OCI-LY1 (cell line): ENCODE results near the gene POLK.

Source experiments
- CTCF ChIP-seq: fragments of 200-600 bp; sonication (generic), shearing (Covaris generic); IDR thresholded peaks from 2 replicates; pipeline ENCODE4 v1.5.1; 2017; ENCODE audit warnings: mild to moderate bottlenecking, antibody characterized with exemption, low read length, moderate library complexity, mixed read lengths
- EZH2 ChIP-seq: fragments of 200-600 bp; sonication (generic), shearing (Covaris generic); IDR thresholded peaks from 2 replicates; pipeline ENCODE4 v1.8.0; 2017; ENCODE audit warnings: borderline replicate concordance, mixed run types, mild to moderate bottlenecking, antibody characterized with exemption, low read length, moderate library complexity, mixed read lengths

- TF ChIP-seq CTCF, result no peak
- no peak for TF ChIP-seq EZH2
Observed at GRCh38 chr5:75482482-75482881, 29.2 kb upstream of the POLK start.
